CD4-positive, alpha-beta T cell (primary cell): ENCODE measurements around the gene CLSTN2. TPM values are rescaled to one million over a fixed set of nuclear protein-coding genes. Genes with fewer than 3 reads are reported as not detected.

Source experiments
- ATAC-seq: fragments of 200-7000 bp; cut with Tn5 transposase; one replicate; pipeline ENCODE4 v1.10.0; 2022; ENCODE audit warnings: mild to moderate bottlenecking; ENCODE audit not compliant: poor library complexity
- CTCF ChIA-PET: fragments of 350-600 bp; sonication (Branson Sonifier 250); formaldehyde crosslinking; loops from one replicate; lab custom pipeline; 2021; ENCODE audit warnings: antibody characterized with exemption, inconsistent platforms; lab: Charles Lee
- POLR2A ChIA-PET: fragments of 350-600 bp; sonication (Branson Sonifier 250); formaldehyde crosslinking; loops from one replicate; lab custom pipeline; 2021; ENCODE audit warnings: antibody characterized with exemption, inconsistent platforms; lab: Charles Lee
- DNase-seq, 14 experiments: peaks; one replicate each; pipeline ENCODE4 v3.0.0-alpha.2; 2013 to 2020; ENCODE audit warnings: mixed read lengths in 2 of 14
- H3K27ac ChIP-seq, 2 donors: one replicate each; pipeline versions ENCODE4 v1.5.1 to v1.7.0; 2013; ENCODE audit warnings: low read length in 2 of 2, low read depth in 1 of 2, mild to moderate bottlenecking in 1 of 2
- H3K27me3 ChIP-seq, 2 experiments: 1 replicate in 1 of 2; 2 replicates in 1 of 2; pipeline versions ENCODE4 v1.6.1 to v1.7.0; 2013; ENCODE audit warnings: low read length in 2 of 2, control low read depth in 1 of 2, mild to moderate bottlenecking in 1 of 2, moderate library complexity in 1 of 2; ENCODE audit not compliant: insufficient read depth in 2 of 2, control insufficient read depth in 1 of 2
- H3K36me3 ChIP-seq: one replicate; pipeline ENCODE4 v1.6.1; 2013; ENCODE audit warnings: low read length, control low read depth; ENCODE audit not compliant: insufficient read depth
- H3K4me1 ChIP-seq: one replicate; pipeline ENCODE4 v1.6.1; 2013; ENCODE audit warnings: low read length, control low read depth; ENCODE audit not compliant: insufficient read depth
- H3K4me3 ChIP-seq: one replicate; pipeline ENCODE4 v1.5.1; 2013; ENCODE audit warnings: mild to moderate bottlenecking, low read length, moderate library complexity
- H3K9me3 ChIP-seq, 2 experiments: 1 replicate in 1 of 2; 2 replicates in 1 of 2; pipeline versions ENCODE4 v1.6.1 to v1.7.0; 2013; ENCODE audit warnings: low read length in 2 of 2, mild to moderate bottlenecking in 2 of 2, control low read depth in 1 of 2, moderate library complexity in 1 of 2; ENCODE audit not compliant: control insufficient read depth in 1 of 2, insufficient read depth in 1 of 2
- H3K27ac Mint-ChIP-seq: one replicate; pipeline ENCODE4 v1.8.0; 2020; ENCODE audit warnings: mixed read lengths
- H3K27me3 Mint-ChIP-seq: one replicate; pipeline ENCODE4 v1.8.0; 2021; ENCODE audit warnings: mixed read lengths
- H3K36me3 Mint-ChIP-seq: one replicate; pipeline ENCODE4 v1.8.0; 2021; ENCODE audit warnings: low read depth, mixed read lengths
- H3K4me1 Mint-ChIP-seq: one replicate; pipeline ENCODE4 v1.8.0; 2021; ENCODE audit warnings: low read depth, mixed read lengths
- H3K4me3 Mint-ChIP-seq: one replicate; pipeline ENCODE4 v1.8.0; 2020; ENCODE audit warnings: mild to moderate bottlenecking, mixed read lengths
- H3K9me3 Mint-ChIP-seq: one replicate; pipeline ENCODE4 v1.8.0; 2020; ENCODE audit warnings: mixed read lengths
- CTCF ChIP-seq: fragments of 200-600 bp; IDR thresholded peaks from one replicate; pipeline ENCODE4 v1.8.0; 2022; ENCODE audit warnings: antibody characterized with exemption, mild to moderate bottlenecking
- intact Hi-C, 2 experiments: fragments of 100-400 bp; cut with DNase I in 1 of 2; cut with micrococcal nuclease in 1 of 2; formaldehyde crosslinking; loops; one replicate each; pipeline versions ENCODE4 v1.15.1 to v1.9.0; 2023 to 2025; cut with DNase I, micrococcal nuclease
- total RNA-seq, 174 experiments: library from RNA in 2 of 174; stranded (reverse) in 2 of 174; gene quantifications; one replicate each; pipeline ENCODE4 v1.2.3 and lab custom pipeline; 2021 to 2026

CLSTN2 gene
- total RNA-seq, 2 experiments from 2014 or later = not detected

GRCh38 chr3:140160553-140160952, 225.6 kb downstream of the CLSTN2 start:
- no peaks in the 10 kb centered on the region for H3K4me1 Mint-ChIP-seq
- no peaks in the 10 kb centered on the region for H3K9me3 Mint-ChIP-seq
- no peak for DNase-seq
- no peaks in the 10 kb centered on the region for H3K36me3 Mint-ChIP-seq
- Histone ChIP-seq H3K27ac (no peak overlapping the region), H3K4me1 (no peaks in the 10 kb centered on the region), H3K9me3 (no peaks in the 10 kb centered on the region), H3K27me3 (no peaks in the 10 kb centered on the region), H3K4me3 (no peak overlapping the region), H3K36me3 (no peaks in the 10 kb centered on the region)
- intact Hi-C loops = no loop called here
- ChIA-PET CTCF (no interaction called here), POLR2A (no interaction called here)
- no peak for TF ChIP-seq CTCF
- ATAC-seq = no peak
- no peak overlapping the region for H3K4me3 Mint-ChIP-seq
- H3K27me3 Mint-ChIP-seq = peaks cover 5% of the 10 kb centered on the region
- H3K27ac Mint-ChIP-seq = no peak overlapping the region

GRCh38 chr3:140162551-140162950, 227.6 kb downstream of the CLSTN2 start:
- POLR2A ChIA-PET = no interaction called here
- no peaks in the 10 kb centered on the region for H3K9me3 ChIP-seq
- no peaks in the 10 kb centered on the region for H3K4me1 ChIP-seq
- CTCF ChIA-PET = no interaction called here
- no peaks in the 10 kb centered on the region for H3K36me3 Mint-ChIP-seq
- intact Hi-C loops = no loop called here
- H3K4me3 ChIP-seq = no peak overlapping the region
- H3K27ac ChIP-seq = no peak overlapping the region
- H3K9me3 Mint-ChIP-seq = peaks cover 4% of the 10 kb centered on the region
- no peaks in the 10 kb centered on the region for H3K4me1 Mint-ChIP-seq
- peaks cover 8% of the 10 kb centered on the region for H3K27me3 Mint-ChIP-seq
- no peak overlapping the region for H3K4me3 Mint-ChIP-seq
- DNase-seq = no peak
- H3K27ac Mint-ChIP-seq = no peak overlapping the region
- no peaks in the 10 kb centered on the region for H3K36me3 ChIP-seq
- H3K27me3 ChIP-seq = no peaks in the 10 kb centered on the region
- no peak for TF ChIP-seq CTCF
- no peak for ATAC-seq

- H3K27ac ChIP-seq = no peak overlapping the region
- TF ChIP-seq CTCF = no peak
- Mint-ChIP-seq H3K4me3 (no peak overlapping the region), H3K9me3 (peaks cover 4% of the 10 kb centered on the region), H3K27me3 (peaks cover 8% of the 10 kb centered on the region), H3K36me3 (no peaks in the 10 kb centered on the region), H3K4me1 (no peaks in the 10 kb centered on the region), H3K27ac (no peak overlapping the region)
- H3K4me1 ChIP-seq = no peaks in the 10 kb centered on the region
- DNase-seq (no peak), ATAC-seq (no peak)
- ChIA-PET POLR2A (no interaction called here), CTCF (no interaction called here)
- H3K36me3 ChIP-seq = no peaks in the 10 kb centered on the region
- intact Hi-C loops = no loop called here
- no peaks in the 10 kb centered on the region for H3K27me3 ChIP-seq
- H3K9me3 ChIP-seq = no peaks in the 10 kb centered on the region
- no peak overlapping the region for H3K4me3 ChIP-seq
Measured at GRCh38 chr3:140163159-140163763, 228.3 kb downstream of the CLSTN2 start.
